Anterior cingulate cortex (tissue), 58 donors: ENCODE data around the gene SLC8A3.
"Not testable (repeated sequence)": the region's sequence is repeated elsewhere in the genome, so short reads cannot be mapped to it uniquely, and the experiment has no call there.

ENCODE experiments used
- DNase-seq, 58 donors: peaks; one replicate each; lab custom pipeline; 2025; lab: John Stamatoyannopoulos, UW

SLC8A3 gene, protein sequence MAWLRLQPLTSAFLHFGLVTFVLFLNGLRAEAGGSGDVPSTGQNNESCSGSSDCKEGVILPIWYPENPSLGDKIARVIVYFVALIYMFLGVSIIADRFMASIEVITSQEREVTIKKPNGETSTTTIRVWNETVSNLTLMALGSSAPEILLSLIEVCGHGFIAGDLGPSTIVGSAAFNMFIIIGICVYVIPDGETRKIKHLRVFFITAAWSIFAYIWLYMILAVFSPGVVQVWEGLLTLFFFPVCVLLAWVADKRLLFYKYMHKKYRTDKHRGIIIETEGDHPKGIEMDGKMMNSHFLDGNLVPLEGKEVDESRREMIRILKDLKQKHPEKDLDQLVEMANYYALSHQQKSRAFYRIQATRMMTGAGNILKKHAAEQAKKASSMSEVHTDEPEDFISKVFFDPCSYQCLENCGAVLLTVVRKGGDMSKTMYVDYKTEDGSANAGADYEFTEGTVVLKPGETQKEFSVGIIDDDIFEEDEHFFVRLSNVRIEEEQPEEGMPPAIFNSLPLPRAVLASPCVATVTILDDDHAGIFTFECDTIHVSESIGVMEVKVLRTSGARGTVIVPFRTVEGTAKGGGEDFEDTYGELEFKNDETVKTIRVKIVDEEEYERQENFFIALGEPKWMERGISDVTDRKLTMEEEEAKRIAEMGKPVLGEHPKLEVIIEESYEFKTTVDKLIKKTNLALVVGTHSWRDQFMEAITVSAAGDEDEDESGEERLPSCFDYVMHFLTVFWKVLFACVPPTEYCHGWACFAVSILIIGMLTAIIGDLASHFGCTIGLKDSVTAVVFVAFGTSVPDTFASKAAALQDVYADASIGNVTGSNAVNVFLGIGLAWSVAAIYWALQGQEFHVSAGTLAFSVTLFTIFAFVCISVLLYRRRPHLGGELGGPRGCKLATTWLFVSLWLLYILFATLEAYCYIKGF

DNA sequence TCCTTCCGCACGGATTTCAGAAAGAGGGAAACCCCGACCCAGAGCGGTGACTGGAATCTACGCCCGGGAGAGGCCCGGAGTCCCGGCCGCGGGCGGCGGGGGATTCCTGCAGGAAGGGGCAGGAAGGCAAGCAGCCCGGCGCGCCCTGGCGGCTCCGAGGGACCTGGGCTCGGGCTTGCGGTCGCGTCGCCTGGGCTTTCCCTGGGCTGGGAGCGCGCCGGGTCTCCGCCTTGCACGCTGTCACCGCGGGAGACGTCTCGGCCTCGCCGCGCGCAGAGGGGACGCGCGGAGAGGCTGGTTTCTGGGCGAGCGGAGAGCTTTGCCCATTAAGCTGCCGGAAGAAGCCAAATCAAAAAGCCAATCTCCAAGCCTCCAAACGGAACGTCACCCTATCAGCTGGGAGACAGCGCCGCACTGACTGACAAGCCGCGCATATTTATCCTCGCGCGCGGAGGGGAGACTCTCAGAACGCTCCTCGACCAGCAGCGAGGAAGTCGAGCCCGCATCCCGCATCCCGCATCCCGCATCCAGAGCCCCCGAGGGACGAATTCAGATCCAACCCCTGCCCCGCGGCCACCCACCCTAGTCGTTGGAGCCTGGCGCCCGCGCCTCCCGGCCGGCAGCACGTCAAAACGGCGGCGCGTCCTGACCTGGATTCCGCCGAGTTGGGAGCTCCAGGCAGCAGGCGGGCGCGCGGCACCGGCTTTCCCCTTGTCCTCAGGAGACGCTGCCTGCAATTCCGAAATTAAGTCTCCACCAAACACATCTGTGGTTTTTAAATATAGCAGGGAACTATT lies at the start of gene SLC8A3:
Gene SLC8A3, minus strand, starts transcription at position 293 of the 797 bp plus-strand sequence. CDS start 20,529 bp downstream, outside the sequence.
- peak in 57 of 58 donors; percentile 19 to 88 (median 65) for DNase-seq

DNA sequence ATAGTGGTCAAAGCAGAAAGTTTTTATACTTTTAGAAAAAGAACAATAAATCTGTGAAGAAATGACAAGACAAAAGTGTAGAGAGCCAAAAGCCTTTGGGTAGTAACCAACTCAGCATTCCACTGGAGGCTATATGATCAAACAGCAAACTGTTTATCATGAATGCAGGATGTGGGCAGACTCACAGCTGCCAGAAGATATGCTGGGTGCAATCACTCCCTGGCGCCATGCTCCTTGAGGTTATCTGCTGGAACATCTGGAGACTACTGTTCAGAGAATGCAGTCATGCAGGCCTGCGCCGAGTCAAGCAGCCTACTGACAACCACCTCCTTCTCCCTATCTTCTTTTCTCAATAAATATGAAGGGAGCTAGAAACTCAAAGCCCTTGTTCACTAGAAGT lies 49.0 kb upstream of the SLC8A3 start:
- no peak for DNase-seq

DNA sequence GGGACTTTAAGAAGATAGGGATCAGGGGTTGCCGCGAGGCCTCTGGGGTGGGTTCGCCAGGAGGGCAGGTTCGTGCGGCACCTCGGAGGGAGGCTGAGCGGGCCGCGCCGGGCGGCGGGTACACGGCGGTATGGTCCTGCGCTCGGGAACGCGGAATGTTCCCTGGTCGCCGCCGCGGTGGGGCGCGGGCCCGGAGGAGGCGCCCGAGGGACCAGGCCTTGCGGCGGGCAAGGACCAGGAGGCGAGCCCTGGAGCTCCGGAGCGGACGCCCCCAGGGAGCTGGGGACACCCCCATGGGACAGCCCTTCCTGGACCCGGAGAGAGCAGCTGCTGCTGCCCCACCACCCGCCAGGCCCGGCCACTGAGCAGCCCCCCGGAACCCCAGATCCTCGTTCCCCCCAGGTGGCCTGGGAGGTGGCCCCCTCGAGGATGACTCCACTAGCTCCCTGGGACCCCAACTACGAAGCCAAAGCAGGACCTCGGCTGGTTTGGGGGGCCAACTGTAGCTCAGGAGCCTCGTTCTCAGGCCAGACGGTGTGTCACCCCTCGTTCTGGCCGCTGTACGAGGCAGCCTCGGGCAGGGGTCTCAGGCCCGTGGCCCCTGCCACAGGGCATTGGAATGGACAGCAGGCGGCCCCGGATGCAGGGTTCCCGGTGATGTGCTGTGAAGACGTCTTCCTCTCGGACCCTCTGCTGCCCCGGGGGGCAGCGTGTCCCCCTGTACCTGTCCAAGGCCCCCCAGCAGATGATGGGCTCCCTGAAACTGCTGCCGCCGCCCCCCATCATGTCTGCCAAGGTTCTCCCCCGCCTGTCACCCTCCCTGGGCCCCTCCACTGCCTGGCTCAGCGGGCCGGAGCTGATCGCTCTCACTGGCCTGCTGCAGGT lies 45.6 kb upstream of the SLC8A3 start:
- DNase-seq: no peak

DNA sequence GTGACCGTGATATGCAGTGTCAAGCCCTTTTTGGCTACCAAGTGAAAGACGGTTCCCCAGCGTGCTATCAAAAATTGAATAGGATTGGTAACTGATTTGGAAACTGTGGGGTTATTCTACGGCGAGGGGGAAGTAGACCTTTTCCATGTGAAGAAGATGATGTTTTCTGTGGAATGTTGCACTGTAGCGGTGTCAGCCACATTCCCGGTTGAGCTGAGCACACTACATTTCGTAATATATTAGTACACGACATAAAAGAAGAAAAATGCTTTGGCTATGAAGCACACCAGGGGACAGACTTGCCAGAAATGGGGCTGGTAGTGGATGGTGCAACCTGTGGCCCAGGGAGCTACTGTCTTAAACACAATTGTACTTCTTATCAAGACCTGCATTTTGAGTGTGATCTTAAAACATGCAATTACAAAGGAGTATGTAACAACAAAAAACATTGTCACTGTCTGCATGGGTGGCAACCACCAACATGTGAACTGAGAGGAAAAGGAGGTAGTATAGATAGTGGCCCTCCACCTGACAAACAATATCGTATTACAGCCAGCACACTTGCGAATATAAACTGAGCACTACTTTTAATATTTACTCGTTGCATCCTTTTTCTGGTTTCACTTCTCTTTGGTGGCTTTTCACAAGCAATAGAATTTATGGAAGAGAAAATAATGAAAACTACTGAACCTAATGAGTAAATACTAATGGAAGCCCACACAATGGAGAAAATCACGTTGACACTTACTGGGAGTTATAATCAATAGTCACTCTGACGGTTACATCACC lies 43.2 kb upstream of the SLC8A3 start:
- not testable (repeated sequence) for DNase-seq

DNA sequence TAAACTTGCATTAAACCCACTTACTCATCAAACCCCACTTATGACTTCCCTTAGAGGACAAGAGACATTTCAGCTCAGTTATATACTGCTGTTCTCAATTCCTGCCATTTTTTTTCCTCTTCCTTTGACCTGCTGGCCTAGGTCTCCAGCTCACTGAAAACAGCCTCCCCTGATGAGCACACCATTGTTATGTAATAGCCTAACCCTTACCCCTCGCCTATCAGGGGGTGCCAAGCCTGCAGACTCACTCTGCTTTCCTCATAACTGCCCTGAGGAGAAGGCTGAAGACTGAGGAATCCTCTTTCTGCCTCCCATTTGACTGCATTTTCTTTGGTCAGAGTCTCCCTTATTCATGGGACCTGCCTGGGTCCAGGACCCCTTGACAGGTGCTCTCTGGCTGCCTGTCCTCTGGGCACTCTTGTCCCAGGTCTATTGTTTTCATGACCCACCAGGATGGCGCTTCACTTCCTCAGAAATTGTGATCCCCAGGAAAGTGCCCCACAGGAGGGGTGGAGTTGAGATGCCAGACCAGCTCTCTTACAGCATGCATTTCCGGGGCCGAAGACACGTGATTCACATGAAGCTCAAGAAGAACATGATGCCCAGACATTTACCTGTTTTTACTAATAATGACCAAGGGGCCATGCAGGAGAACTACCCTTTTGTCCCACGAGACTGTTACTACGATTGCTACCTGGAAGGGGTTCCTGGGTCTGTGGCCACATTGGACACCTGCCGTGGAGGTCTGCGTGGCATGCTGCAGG lies 41.3 kb upstream of the SLC8A3 start:
- DNase-seq: not testable (repeated sequence)

DNA sequence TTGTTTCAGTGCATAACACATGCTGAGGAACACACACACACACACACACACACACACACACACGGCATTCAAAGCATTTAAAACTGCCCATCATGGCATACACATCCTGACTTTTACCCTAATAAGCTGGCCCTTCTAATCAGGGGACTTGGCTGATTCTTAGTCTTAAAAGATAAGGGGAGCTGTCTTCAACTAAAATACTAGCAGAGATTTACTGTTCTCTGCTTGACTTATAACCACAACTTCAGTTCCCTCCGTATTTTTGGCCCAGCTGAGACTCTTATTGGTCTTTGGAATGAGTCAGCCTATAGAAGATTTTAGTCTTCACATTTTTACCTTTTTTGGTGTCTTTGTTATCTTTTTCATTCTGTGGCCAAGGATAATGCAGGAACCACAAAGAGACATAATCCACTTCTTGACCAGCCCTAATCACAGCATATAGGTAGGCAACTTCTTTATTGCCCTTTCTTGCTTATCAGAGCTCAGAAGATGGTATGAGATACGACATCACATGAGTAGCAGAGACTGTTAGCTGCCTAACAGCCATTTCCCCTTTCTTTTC lies 25.1 kb upstream of the SLC8A3 start:
- DNase-seq: no peak

DNA sequence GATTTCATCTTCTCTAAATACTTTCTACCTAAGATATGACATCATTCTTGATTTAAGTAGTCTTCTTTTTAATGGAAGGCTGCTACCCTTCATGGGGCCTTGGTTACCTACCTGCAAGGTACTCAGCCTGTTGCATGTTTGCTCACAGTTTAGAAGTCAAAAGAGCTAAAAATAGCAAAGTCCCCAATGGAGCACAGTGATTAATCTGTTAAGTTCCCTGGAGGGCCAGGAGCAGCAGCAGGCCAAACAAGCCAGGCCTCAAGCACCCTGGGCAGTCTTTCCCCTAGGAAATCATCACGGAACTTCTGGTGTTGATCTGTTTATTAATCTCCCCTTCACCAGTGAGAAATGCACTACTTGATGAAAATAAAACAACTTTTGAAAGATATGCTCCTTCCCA lies 24.0 kb upstream of the SLC8A3 start:
- no peak for DNase-seq

DNA sequence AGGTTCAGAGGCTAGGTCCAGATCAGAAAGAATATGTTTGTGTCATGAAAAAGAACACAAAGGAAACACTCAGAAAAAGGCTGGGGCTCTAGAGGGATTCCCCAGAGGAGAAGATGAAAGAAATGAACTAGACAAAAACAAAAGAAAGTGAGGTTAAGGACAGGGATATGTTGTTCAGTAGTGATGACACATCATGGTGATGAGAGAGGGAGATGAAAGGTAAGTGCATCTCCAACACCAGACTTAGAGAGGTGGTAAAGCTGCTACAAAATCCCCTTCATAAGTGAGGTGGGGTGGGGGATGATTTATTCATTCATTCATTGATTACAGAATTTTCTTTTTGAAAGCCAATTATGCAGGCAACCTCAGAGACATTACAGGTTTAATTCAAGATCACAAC lies 19.6 kb upstream of the SLC8A3 start:
- no peak for DNase-seq

DNA sequence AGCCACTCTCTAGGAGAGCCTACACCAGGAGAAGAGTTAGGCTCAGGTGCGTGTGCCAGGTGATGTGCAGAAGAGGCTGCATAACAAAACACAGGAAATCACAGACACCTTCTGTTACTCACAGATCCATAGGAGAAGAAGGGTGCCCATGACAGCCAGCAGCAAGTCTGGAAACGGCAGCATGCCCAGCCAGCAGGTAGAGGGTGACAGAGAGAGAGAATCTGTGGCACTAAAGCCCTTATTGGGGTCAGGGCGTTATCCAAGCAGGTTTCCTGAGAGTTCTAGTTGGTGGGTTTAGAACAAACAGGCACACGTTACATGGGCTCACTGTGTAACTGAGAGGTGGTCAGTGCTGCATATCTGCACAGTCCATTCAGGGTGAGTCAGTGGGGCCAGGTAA lies 14.9 kb upstream of the SLC8A3 start:
- DNase-seq: no peak

DNA sequence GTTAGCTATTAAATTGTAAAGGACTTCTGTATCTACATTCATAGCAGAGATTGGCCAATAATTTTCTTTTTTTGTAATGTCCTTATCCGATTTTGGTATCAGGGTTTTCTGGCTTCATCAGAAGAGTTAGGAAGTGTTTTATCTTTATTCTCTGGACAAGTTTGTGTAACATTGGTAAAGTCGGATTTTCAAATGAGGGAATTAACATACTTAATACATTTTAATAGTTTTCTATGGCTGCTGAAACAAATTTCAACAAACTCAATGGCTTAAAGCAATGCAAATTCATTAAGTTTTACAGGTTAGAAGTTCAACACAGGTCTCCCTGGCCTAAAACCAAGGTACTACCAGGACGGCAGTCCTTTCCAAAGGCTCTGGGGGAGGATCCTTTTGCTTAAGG lies 13.2 kb upstream of the SLC8A3 start:
- no peak for DNase-seq

DNA sequence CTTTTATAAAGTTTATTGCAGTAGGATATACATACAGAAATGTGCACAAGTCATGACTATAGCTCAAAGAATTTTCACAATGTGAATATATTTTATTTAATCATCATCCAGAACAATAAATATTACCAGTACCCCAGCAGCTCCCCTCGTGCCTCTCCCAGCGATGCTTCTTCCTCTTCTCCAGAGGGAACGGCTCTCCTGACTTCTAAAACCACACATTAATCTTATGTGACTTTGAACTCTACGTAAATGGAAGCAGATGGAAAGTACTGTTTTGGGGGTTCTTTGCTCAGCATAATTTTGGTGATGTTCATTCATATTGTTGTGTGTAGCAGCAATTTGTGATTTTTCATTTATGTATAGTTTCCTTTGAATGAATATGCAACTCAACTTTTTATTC lies 4.6 kb upstream of the SLC8A3 start:
- no peak for DNase-seq

DNA sequence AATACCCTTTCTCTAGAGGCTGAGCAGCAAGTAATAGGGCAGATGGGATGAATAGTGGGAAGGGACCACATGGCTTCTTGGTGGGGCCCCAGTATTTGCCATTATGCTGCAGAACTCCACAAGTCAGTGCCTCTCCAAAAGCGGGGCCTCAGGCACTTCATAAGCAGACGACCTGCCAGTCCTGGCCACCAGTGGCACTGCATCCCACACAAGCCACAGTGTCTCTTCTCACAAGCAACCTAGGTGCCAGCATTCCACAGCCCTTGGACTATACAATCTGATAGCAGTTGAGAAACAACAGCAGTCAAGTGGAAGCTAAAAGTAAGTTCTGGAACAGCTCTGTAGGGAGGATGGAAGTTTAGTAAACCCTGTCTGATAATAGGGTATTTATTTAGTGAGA lies 4.2 kb upstream of the SLC8A3 start:
- no peak for DNase-seq

DNA sequence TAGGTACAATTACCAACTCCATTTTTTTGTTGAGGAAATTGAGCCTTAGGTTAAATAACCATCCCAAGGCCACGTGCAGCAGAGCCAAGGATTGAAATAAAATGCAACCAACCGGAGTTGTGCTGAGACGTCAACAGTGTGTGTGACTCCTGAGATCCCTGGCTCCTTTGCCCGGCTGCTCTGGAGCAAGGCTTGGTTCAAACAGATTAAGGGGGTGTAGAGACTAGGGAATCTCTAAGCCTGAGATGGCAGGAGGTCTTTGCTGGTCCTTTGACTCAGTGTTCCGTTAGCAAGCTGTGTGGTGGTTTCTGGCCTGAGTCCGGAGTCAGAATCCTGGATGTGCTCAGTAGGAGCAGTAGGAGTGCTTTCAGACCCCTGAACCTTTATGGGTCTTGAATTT lies 1.4 kb upstream of the SLC8A3 start:
- DNase-seq: no peak

DNA sequence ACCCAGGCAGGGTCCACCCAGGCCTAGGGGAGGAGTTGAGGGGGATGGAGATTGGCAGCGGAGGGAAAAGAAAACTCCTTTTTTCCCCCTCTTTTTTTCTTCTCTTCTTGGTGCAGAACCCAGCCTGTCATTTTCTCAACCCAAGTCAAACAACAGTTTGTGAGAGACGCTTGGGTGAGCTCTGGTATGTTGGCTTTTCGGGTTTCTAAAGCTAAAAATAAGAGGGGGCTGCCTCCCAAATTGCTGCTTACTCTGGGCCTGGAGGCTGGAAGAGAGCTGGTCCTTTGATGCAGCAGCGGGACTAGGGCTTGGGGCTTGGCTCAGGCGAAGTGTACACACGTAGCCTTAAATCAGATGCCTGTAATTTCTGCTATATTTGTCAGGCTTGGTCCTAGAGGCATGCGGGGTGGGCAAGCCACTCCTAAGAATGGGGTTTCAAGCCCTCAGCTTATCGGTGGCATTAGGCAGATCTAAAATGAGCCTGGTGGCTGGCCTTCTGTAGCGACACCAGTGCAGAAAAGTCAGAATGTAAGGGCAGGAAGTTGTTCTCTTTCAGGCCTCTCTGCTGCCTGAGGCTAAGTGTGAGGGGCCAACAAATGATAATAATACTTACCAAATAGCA lies 816 bp upstream of the SLC8A3 start:
- DNase-seq: peak in 1 of 58 donors; percentile 4

DNA sequence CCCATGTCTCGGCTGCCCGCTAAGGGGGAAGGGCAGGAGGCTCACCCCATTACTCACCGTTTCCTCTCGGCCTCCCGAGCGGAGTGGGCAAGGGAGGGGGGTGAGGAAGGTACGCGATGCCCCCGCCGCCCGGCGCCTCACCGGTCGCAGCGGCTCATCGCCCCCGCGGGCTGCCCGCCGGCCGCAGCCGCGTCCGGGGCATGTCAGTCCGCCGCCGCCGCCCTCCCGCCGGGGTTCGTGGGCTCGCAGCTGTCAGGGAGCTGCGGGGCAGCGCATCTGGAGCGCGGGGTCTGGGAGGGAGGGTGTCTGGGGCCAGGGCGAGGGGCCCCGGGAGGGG lies 461 bp downstream of the SLC8A3 start:
- peak in 4 of 58 donors; percentile 1 to 21 (median 8) for DNase-seq

DNA sequence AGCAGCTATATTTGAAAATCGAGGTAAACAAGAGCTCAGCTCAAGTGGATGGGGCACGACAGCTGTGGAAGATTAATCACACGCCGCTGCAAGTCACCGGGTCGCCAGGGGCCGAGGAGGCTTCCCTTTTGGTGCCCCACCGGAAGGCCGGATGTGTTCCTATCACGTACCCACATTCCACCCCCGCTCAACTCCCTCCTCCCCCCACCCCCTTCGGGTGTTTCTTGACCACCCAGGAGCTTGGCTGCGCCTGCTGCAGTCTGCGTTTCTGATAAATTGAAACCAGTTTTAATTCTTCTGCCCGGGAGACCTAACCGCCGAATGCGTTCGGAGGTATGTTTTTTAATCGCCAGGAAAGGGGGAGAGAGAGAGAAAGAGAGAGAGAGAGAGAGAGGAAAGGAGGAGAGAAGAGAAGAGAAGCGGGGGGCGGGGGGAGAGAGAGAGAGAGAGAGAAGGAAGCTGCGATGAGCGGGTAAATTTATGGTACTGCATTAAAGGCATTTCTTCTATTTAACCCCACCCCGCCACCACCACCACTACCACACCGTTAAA lies 1.8 kb downstream of the SLC8A3 start:
- DNase-seq: peak in 33 of 58 donors; percentile 1 to 52 (median 7)

DNA sequence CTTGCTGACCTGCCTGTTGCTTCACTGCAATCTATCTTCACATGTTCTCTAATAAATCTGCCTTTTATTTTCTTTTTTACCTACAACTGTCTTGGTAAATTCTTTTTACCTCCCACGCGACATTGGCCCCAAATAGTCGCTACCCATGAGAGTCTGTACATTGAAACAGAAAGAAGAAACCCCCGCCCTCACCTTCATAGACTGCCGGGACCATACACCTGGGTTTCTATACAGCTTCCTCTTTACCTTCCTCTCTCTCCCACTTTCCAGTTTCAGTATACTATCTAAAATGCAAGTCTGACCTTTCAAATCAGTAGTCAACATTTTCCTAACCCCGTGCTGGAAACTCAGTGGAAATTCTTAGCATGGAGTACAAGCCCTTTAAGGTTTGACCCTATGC lies 4.8 kb downstream of the SLC8A3 start:
- no peak for DNase-seq
